Progenitor cell of endocrine pancreas (in vitro differentiated cells): Measurements from ENCODE around the gene DUSP16. TPM values are rescaled to one million over a fixed set of nuclear protein-coding genes. Genes with fewer than 3 reads are reported as not detected.

ENCODE experiments used
- DNase-seq: peaks from one replicate; pipeline ENCODE4 v3.0.0; 2021; ENCODE audit warnings: low spot score; ENCODE audit not compliant: unreplicated experiment
- H3K27ac Mint-ChIP-seq: 2 replicates; pipeline ENCODE4 v1.8.0; 2021; ENCODE audit warnings: mild to moderate bottlenecking, moderate library complexity, mixed read lengths
- H3K27me3 Mint-ChIP-seq: 2 replicates; pipeline ENCODE4 v1.8.0; 2021; ENCODE audit warnings: mixed read lengths
- H3K36me3 Mint-ChIP-seq: 2 replicates; pipeline ENCODE4 v1.8.0; 2022; ENCODE audit warnings: mixed read lengths; ENCODE audit not compliant: insufficient read depth
- H3K4me1 Mint-ChIP-seq: 2 replicates; pipeline ENCODE4 v1.8.0; 2021; ENCODE audit warnings: low read depth, mixed read lengths
- H3K4me3 Mint-ChIP-seq: 2 replicates; pipeline ENCODE4 v1.8.0; 2021; ENCODE audit warnings: low read depth, mild to moderate bottlenecking, moderate library complexity, mixed read lengths
- H3K9me3 Mint-ChIP-seq: 2 replicates; pipeline ENCODE4 v1.8.0; 2021; ENCODE audit warnings: low read depth, mixed read lengths
- total RNA-seq: library from RNA; stranded (reverse); gene quantifications from 2 replicates; pipeline ENCODE4 v1.2.1, GENCODE V29; 2021
- TF ChIP-seq, protein P1 (sequence below): fragments of 200-600 bp; sonication (generic); IDR thresholded peaks from one replicate; pipeline ENCODE4 v1.5.0; 2021; ENCODE audit warnings: antibody characterized with exemption, mild to moderate bottlenecking; ENCODE audit not compliant: unreplicated experiment

DUSP16 gene
- total RNA-seq, 1 donor from 2014 or later: 67.5 TPM

DNA sequence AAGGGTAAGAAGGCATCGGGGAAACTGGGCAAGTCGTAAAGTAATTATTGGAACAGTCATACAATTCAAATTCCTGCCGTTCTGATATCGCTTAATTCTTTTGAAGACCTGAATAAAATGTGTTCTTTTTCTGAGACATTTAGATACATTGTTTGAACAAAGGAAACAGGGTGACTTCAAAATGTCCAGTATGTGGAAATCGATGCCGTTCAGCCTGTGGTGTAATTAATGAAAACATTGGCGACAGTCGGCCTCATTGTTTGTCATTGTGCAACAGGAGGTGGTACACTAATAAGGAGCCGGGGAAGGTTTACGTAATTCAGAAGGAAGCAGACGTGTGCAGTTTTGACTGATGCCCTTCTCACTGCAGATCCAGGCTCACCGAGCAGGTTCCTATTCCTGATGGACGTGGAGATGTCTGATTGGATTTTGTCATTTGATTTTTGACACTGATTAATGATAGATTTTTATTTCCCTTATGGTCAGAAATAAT is 113.1 kb downstream of the DUSP16 start:
- TF ChIP-seq, protein P1, sequence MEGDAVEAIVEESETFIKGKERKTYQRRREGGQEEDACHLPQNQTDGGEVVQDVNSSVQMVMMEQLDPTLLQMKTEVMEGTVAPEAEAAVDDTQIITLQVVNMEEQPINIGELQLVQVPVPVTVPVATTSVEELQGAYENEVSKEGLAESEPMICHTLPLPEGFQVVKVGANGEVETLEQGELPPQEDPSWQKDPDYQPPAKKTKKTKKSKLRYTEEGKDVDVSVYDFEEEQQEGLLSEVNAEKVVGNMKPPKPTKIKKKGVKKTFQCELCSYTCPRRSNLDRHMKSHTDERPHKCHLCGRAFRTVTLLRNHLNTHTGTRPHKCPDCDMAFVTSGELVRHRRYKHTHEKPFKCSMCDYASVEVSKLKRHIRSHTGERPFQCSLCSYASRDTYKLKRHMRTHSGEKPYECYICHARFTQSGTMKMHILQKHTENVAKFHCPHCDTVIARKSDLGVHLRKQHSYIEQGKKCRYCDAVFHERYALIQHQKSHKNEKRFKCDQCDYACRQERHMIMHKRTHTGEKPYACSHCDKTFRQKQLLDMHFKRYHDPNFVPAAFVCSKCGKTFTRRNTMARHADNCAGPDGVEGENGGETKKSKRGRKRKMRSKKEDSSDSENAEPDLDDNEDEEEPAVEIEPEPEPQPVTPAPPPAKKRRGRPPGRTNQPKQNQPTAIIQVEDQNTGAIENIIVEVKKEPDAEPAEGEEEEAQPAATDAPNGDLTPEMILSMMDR: no peak
- Mint-ChIP-seq H3K9me3 (no peaks in the 10 kb centered on the region), H3K27ac (no peak overlapping the region), H3K4me3 (no peak overlapping the region), H3K36me3 (peaks cover 1% of the 10 kb centered on the region), H3K4me1 (peaks cover 3% of the 10 kb centered on the region), H3K27me3 (no peaks in the 10 kb centered on the region)
- no peak for DNase-seq

DNA sequence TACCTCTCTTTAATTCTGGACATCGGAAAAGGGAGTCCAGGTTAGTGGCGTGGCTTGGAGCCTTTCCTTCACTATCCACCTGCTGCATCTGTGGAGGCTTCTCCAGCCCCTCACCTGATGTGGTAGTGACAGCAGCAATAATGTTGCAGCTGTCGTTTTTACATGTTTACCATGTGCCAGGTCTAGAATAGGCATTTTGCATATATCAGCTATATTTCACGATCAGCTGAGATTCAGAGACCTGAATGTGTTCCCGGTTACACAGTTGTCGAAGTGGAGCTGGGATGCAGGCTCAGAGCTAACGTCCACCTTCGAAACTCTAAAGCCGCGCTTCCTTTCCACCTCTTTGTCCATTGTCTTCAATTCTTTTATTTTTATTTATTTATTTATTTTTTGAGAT is 114.8 kb downstream of the DUSP16 start:
- Mint-ChIP-seq H3K4me1 (peaks cover 3% of the 10 kb centered on the region), H3K9me3 (no peaks in the 10 kb centered on the region), H3K27me3 (no peaks in the 10 kb centered on the region), H3K4me3 (no peak overlapping the region), H3K36me3 (peaks cover 1% of the 10 kb centered on the region), H3K27ac (no peak overlapping the region)
- TF ChIP-seq, protein P1: no peak
- no peak for DNase-seq

GRCh38 chr12:12447236-12447635 is 115.4 kb downstream of the DUSP16 start:
- peak overlapping the region; percentile 54 for H3K27ac Mint-ChIP-seq
- DNase-seq: no peak
- H3K4me3 Mint-ChIP-seq: no peak overlapping the region
- H3K36me3 Mint-ChIP-seq: no peaks in the 10 kb centered on the region
- no peaks in the 10 kb centered on the region for H3K27me3 Mint-ChIP-seq
- TF ChIP-seq, protein P1: no peak
- peaks cover 4% of the 10 kb centered on the region for H3K4me1 Mint-ChIP-seq
- no peaks in the 10 kb centered on the region for H3K9me3 Mint-ChIP-seq

- TF ChIP-seq, protein P1: no peak
- H3K4me1 Mint-ChIP-seq: peaks cover 7% of the 10 kb centered on the region
- peak overlapping the region; percentile 54 for H3K27ac Mint-ChIP-seq
- H3K36me3 Mint-ChIP-seq: no peaks in the 10 kb centered on the region
- H3K27me3 Mint-ChIP-seq: no peaks in the 10 kb centered on the region
- H3K9me3 Mint-ChIP-seq: no peaks in the 10 kb centered on the region
- no peak for DNase-seq
- H3K4me3 Mint-ChIP-seq: no peak overlapping the region
Measured at GRCh38 chr12:12446786-12447185, 115.9 kb downstream of the DUSP16 start.

DNA sequence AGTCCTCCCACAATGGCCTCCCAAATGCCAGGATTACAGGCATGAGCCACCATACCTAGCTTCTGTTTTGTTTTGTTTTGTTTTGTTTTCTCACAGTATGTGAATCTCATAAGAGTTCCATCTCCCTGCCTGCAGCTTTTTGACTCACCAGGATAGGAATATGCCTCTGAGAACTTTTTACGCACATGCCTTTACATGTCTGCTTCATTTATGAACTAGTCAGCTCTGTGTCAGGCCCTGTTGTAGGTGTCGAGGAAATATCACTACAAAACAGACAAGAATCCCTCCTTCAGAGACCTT is 116.8 kb downstream of the DUSP16 start:
- H3K36me3 Mint-ChIP-seq: no peaks in the 10 kb centered on the region
- TF ChIP-seq, protein P1: no peak

More for the DNA sequence above, 116.8 kb downstream of the DUSP16 start:
- Mint-ChIP-seq H3K9me3 (no peaks in the 10 kb centered on the region), H3K4me1 (peaks cover 7% of the 10 kb centered on the region), H3K4me3 (no peak overlapping the region), H3K27me3 (no peaks in the 10 kb centered on the region), H3K27ac (no peak overlapping the region)
- DNase-seq: no peak
